ENCODE results near the gene GDPGP1.

GDPGP1 gene

DNA sequence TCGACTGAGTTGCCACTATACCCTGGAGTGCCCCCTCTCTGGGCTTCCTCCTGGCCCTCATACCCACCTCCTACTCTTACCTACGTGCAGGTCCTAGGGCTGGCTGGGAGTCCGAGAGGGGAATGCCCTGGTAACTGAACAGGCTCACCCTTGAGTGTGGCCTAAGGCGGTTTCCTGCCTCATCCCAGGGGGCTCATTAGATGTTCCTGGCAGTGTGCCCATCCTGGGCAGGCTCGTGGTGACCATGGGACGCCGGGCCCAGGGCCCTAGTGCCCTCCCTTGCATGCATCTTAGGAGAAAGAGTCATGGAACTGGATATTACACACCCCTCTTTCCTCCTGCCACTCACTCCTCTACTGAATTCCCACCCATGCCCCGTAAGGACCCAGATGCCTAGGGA is 30.1 kb upstream of the GDPGP1 start:
- no peak for DNase-seq (ENCODE audit: low read depth)

DNA sequence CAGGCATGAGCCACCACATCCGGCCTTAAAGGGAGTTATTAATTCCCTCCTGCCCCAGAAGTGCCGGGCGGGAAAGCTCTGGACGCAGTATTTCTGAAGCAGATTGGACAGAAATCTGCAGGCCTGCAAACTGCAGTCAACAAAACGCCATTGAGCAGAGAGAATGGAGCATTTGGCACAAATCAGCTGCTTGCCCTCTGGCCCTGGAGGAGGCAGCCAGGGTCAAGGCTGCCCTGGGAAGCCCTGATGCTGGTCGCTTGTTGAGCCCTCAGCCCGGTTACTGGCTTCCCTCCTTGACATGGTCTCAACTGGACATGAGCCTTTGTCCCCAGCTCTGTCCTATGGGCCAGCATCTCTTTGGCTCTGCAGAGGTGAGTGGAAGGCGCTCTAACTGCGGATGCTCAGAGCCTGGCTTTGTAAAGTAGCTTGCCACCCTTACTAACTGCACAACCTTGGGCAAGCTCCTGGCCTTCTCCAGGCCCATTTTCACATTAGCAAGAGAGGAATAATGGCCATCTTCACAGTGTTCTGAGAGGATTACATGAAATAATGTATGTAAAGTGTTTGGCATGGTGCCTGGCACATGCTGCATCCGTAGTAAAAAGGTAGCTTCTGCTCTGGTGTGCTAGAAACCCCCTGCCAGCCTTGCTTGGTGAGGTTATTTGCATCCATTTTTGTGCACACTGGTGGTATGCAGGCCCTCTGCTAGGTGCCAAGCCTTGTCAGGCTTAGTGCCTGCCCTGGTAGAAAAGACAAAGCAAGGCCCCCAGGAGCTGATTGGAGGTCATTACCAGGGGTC is 28.8 kb upstream of the GDPGP1 start:
- no peak for DNase-seq (ENCODE audit: low read depth)

DNA sequence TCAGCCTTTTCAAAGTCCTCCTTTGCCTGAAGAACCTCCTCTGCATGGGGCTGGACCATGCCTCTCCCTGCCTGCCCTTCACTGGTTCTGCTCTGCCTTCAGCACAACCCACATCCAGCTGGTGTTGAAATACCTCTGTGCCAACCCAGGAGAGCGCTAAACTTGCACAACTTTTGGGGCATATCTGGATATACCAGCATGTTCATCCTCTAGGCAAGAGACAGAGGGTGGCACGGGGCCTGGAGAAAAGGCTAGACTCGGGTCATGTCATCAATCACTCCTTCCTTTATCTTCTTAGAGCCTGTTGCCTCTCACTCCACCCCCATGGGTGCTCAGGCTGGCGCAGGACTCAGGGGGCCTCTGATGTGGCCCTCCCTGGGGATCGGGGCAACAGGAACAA is 28.1 kb upstream of the GDPGP1 start:
- DNase-seq (ENCODE audit: low read depth) = no peak

DNA sequence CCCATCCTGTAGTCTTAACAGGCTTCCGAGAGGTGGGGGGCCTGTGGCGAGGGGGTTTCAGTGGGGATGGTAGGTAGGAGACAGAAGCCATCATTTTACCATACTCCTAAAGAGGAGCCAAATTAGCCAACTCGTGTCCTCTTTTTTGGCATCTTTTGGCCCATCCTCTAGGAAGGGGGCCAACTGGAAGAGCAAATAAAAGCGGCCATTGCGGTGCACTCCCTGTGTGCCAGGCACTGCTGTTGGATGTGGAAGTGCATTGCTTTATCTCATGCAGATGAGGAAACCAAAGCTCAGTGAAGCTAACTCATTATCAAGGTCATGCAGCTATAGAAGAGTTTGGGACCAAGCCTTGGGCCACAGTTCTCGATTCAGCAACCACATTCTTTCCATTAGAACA is 26.8 kb upstream of the GDPGP1 start:
- no peak for DNase-seq (ENCODE audit: low read depth)

DNA sequence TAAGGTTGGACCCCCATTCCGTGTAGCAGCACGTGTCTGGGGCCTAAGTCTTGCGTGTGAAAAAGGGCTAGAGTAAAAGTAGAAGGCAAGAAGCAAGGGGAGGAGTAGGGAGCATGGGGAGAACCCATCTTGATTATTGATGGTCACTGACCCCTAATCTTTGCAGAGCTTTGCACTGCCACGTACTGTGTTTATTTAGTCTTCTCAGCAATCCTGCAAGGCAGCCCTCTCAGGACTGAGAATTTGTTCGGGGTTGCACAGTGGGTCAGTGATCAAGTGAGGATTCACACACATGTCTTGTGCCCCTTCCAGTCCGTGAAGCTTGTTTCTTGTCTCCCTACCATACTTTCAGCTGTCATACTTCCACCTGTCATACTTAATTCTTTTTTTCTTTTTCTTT is 25.7 kb upstream of the GDPGP1 start:
- DNase-seq (ENCODE audit: low read depth) = no peak

DNA sequence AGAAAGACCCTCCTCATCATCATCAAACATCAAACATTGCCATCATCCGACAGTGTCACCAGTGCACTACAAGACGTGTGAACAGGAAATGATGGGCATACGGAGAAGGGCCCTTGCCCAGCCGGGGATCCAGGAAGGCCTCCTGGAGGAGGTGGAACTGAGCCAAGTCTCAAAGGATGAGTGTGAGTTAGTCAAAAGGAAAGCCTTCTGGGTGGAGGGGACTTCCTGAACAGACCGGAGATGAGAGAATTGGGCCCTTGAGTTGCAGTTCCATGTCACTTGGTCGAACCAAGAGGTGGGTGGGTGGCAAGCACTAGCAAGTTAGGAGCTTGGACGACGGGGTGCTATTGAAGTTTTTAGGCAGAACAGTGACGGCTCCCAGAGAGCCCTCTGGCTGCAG is 24.4 kb upstream of the GDPGP1 start:
- DNase-seq (ENCODE audit: low read depth) = no peak

DNA sequence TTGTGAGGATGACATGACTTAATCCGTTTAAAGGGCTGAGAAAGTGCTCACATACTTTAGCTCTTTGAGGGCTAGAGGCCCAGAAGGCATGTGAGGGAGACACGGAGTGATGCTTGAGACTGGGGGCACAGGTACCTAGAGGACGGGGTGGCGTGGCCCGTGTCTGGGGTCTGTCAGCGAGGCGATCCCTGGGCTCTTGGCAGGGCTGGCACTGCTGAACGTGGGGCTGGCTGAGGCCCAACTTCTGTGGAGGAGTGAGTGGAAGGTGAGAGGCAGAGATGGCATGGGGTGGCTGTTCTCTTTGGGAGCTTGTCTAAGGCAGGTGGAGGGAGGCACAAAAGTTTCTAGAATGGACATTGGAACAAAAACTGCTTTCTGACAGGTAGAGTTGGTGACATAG is 23.4 kb upstream of the GDPGP1 start:
- no peak for DNase-seq (ENCODE audit: low read depth)

DNA sequence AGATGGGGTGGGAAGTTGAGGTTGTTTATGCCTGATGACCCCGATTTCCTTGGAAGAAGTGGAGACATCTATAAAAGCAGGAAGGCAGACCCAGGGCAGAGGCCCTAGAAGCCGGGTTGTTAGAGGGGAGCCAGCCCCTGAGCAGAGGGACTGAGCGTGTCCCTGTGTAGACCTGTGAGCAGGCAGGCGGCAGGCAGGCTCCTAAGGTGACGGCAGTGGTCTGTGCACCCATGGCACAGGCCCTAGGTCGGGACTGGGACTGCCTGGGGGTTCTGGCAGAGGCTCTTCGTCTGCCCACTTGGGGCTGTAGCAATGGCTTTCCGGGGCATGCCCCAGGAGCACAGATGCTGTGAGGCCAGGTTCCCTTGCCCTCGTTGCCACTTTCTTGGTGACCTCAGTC is 23.0 kb upstream of the GDPGP1 start:
- DNase-seq (ENCODE audit: low read depth) = no peak

DNA sequence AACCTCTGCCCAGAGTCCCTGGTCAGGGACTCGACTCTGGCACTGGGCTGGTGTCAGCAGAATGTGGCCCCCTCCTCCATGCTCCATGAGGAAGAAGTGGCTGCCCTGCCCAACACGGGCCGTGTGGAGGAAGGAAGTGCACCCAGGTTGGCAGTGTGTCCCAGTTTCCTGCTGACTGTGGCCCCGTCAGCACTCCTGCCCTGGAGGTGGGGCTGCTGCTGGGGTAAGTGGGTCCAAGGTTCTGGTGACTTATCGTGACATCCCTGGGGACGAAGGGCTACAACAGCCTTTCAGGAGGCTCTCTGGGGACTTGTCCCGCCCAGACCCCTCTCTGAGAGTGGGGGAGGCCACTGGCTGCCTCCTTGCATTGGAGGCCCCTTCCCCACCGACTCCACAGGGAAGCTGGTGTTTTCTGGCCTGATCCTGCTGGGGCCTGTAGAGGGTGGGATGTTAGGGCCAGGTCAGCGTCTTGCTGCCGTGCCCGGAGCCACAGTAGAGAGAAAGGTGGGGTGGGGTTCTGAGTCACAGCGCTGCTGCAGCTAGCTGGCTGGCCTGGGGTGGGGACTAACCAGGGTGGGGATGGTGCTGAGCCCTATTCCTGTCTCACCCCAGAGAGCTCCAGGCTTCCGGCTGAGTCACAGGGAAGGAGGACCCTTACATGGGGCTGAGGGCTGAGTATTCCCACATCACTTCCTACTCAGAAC is 22.4 kb upstream of the GDPGP1 start:
- DNase-seq (ENCODE audit: low read depth) = no peak

DNA sequence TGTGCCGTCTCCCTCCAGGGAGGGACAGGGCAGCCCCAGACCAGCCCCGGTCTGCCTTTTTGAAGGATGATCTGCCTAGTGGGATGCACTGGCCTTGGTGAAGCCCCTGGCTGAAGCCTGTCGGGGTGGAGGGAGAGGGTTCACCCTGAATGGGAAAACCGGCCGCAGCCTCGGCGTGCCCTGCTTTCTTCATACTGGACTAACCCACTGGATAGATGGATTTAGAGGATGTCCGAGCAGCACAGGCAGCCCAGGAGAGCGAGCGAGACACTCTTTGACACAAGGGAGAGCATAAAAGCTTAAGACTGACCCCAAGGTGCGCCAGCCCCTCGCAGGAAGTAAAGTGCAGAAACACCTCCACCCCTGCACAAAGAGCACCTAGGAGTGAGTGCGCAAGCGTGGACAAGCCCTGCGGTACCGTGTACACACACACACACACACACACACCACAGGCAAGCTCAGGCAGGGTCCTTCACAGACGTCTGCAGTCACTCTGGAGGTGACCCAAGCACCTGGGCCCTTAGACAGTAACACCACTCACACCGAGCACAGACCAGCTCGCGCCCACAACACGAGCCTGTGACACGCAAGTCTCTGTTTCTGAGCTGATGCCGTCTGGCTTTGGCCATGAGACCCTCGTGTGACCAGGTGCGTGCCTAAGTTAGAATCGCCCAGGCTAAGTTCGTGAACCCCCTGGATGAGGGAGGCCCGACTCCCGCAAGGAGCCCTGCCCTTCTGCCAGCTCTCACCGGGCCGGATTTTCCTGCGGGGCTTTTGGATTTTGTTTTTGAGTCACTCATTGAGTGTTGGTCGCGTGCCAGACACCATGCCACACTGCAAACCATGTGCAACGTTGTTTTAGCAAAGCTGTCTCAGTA is 21.5 kb upstream of the GDPGP1 start:
- DNase-seq (ENCODE audit: low read depth) = no peak

DNA sequence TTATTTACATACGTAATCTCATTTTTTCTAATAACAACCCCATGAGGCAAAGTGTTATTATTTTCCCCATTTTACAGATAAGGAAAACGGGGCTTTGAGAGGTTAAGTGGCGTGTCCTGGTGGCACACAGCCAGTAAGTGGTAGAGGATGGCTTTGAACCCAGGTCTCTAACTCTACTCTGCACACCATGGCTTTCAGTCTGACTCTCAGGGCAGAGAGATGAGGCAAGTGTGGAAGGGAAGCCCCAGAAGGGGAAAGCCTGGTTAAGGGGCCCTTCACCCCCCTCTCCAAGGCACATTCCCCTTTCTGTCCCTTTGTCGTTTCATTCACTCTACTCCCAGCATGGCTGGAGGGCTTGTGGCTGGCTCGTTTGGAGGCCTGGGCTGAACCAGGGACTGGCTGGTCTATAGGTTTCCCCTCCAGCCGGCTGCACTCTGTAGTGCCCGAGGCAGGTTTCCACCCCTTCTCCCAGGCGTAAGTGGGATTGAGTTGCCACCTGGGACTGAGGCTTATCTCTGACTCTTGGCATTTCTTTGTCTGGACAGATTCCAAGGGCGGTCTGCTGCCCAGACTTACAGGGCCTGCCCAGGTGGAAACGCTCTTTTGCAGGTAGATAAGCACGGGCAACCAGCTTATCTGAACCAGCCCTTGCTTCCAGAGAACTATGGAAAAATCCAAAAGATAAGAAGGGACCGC is 20.7 kb upstream of the GDPGP1 start:
- DNase-seq (ENCODE audit: low read depth) = no peak

DNA sequence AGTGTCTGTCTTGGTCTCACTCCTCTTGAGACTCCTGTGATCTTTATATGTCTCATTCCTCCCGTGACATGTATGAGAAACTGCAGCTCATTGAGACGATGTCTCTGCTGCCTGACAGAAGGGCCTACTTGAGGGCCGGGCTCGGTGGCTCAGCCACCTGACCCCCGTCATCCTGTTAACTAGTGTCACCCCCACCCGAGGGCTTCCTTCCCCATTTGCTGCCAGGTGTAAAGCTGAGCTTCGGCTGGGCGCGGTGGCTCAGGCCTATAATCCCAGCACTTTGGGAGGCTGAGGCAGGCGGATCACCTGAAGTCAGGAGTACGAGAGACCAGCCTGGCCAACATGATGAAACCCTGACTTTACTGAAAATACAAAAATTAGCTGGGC is 20.2 kb upstream of the GDPGP1 start:
- DNase-seq (ENCODE audit: low read depth) = no peak

DNA sequence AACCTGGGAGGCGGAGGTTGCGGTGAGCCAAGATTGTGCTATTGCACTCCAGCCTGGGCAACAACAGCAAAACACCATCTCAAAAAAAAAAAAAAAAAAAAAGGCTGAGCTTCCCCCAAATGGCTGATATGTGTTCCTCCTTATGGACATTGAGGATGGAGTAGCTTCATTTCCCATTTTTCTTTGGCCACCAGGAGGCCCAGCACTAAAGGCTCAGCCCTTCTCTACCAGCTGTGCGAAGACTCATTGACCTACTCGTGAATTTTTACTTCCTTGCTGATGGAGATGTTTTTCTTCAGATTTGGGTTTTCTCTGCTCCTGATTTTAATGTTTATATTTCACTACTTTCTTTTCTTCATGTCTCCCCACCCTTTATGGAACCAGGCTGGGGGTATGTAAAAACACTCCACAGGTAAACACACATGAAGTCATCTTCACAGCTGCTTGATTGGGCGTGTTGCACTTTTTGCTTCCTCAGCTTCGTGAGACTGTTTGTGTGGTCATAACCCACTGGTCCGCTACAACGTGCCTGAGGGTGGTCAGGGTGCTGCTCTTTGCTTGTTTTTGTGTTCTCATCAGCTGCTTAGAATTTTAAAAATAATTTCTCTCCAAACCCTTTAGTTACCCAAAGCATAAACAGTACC is 19.3 kb upstream of the GDPGP1 start:
- no peak for DNase-seq (ENCODE audit: low read depth)

DNA sequence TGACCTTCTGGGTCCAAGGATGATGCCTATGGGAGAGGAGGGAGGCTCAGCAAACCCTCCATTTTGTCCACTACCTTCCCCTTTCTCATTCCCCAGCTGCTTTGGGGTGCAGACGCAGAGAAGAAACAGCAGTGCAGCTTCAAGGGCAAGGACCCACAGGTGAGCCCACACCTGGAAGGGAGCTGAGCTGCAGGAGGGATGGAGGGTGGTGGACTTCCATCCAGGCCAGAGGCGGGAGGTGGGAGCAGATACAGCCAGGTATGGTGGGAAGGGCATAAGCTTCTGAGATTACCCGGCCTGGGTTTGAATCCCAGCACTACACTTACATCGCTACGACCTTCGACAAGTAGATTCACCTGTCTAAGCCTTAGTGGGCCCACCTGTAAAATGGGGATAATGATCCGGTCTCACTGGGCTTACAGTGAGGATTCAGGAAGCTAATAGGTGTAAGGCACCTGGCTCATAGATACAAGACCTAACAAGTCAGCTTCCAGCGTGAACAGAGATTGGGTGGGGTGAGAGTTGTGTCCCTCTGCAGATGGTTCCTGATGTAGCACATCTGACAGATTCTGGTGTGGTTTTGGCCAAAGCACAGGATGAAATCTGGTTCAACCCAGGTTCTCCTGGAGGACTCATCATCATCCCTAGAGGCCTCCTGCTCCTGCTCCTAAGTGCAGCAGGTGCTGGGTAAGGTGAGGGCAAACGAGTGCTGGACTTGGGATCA is 16.2 kb upstream of the GDPGP1 start:
- no peak for DNase-seq (ENCODE audit: low read depth)

DNA sequence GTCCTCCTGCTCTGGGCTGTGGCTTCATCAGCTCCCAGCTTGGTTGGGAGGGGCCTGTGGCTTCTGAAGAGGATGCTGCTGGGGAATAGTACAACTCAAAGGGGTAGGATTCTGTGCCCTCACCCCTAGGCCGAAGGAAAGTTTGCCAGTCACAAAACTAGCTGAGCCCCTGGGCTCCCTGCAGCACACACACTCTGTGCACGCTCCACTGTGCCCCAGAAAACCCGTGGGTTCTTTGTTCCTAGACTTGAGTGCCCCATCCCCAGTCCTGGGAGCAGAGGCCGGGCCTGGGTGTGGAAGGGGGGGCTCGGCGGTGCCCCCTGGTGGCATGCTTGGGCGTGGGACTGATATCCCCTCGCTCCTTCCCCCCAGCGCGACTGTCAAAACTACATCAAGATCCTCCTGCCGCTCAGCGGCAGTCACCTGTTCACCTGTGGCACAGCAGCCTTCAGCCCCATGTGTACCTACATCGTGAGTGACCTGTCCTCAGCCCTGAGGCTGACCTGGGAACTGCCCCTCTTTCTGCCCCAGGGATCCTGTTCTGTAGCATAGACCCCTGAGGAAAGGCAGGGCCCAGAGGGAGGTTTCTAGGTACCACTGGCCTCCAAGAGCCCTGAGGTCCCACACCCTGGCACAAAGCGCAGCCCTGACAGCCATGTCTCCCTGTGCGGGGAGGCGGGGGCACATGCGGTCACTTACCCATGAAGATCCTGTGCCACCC is 14.4 kb upstream of the GDPGP1 start:
- DNase-seq (ENCODE audit: low read depth) = no peak

DNA sequence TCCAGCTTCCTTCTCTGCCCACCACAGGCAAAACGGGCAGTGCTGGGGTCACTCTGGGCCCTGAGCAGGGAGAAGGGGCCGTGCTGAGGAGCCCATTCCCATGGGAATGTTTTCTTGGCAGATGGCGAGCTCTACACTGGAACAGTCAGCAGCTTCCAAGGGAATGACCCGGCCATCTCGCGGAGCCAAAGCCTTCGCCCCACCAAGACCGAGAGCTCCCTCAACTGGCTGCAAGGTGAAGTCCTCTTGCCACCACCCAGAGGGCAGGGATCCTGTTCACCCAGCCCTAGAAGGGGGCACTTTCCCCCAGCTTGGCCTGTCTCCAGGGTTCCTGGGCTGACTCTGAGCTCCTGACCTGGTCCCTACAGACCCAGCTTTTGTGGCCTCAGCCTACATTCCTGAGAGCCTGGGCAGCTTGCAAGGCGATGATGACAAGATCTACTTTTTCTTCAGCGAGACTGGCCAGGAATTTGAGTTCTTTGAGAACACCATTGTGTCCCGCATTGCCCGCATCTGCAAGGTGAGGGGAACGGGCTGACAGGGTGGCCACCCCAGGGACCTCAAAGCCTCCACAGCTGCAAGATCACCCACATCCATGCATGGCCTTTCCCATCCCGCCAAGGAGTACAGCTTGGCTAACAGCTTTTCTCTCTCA is 12.6 kb upstream of the GDPGP1 start:
- no peak for DNase-seq (ENCODE audit: low read depth)

DNA sequence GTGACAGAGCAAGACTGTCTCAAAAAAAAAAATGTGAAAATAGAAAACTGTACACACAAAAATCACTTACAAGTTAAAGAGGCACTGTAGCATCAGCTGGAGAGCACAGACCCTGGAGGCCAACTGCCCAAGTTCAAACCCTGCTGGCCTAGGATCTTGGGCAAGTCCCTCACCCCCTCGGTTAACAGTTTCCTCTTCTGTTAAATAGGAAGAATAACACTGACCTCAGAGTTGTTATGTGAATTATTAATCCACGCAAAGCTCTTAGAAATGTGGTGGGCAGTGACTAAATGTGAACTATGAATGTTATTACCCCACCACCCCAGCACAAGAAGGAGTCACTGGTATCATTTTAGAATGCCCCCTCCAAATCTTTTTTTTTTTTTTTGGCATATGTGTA is 11.5 kb upstream of the GDPGP1 start:
- no peak for DNase-seq (ENCODE audit: low read depth)

DNA sequence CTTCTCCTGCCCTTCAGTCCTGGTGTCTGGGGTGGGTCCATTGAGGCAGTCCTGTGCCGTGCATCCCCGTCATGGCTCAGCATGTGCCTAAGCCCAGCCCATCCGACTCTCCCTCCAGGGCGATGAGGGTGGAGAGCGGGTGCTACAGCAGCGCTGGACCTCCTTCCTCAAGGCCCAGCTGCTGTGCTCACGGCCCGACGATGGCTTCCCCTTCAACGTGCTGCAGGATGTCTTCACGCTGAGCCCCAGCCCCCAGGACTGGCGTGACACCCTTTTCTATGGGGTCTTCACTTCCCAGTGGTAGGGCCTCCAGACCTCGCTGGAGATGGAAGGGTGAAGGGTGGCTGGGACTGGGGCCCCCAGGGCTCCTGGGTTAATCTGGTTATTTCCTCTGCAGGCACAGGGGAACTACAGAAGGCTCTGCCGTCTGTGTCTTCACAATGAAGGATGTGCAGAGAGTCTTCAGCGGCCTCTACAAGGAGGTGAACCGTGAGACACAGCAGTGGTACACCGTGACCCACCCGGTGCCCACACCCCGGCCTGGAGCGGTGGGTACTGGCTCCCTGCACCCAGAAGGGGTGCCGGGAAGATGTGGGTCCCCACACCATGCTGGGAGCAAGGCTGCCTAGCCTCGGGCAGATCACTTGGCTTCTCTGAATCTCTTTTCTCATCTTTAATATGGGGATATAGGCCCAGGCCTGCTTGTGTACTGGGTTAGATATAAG is 10.4 kb upstream of the GDPGP1 start:
- DNase-seq (ENCODE audit: low read depth) = no peak

DNA sequence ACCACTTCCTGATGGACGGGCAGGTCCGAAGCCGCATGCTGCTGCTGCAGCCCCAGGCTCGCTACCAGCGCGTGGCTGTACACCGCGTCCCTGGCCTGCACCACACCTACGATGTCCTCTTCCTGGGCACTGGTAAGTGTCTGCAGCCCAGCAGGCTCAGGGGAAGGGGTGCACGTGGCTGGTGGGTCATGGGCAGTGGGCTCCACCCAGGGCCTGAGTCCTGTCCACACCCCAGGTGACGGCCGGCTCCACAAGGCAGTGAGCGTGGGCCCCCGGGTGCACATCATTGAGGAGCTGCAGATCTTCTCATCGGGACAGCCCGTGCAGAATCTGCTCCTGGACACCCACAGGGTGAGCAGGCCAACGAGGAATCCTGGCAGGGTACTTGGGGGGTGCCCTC is 9.0 kb upstream of the GDPGP1 start:
- no peak for DNase-seq (ENCODE audit: low read depth)

Measured in stimulated activated CD8-positive, alpha-beta memory T cell treated with anti-CD3 and anti-CD28 coated beads, Interleukin-7, amount 100 ng/mL, for 24 hours (primary cell).